Thyroid gland (tissue), 4 donors: ENCODE results near the gene CRISPLD2. TPM values are rescaled to one million over a fixed set of nuclear protein-coding genes. Genes with fewer than 3 reads are reported as not detected.

ENCODE experiments used
- DNase-seq, 2 donors: peaks; one replicate each; pipeline ENCODE4 v3.0.0-alpha.2; 2019
- H3K27ac ChIP-seq, 3 donors: fragments of 200-600 bp; sonication (generic); 1 replicate in 2 of 3; 2 replicates in 1 of 3; pipeline ENCODE4 v1.5.1; 2016 to 2019; ENCODE audit warnings: mild to moderate bottlenecking in 1 of 3, moderate library complexity in 1 of 3
- H3K27me3 ChIP-seq: fragments of 200-600 bp; sonication (generic); one replicate; pipeline ENCODE4 v1.5.1; 2019
- H3K36me3 ChIP-seq, 2 donors: fragments of 200-600 bp; sonication (generic); one replicate each; pipeline ENCODE4 v1.5.1; 2016 to 2019
- H3K4me1 ChIP-seq, 2 donors: fragments of 200-600 bp; sonication (generic); one replicate each; pipeline ENCODE4 v1.5.1; 2017 to 2019
- H3K4me3 ChIP-seq, 3 donors: fragments of 200-600 bp; sonication (generic); replicated peaks in 1 of 3; 1 replicate in 2 of 3; 2 replicates in 1 of 3; pipeline ENCODE4 v1.5.1; 2016; ENCODE audit warnings: mild to moderate bottlenecking in 1 of 3
- H3K9me3 ChIP-seq: fragments of 200-600 bp; sonication (generic); one replicate; pipeline ENCODE4 v1.5.1; 2017
- POLR2A ChIP-seq, 2 donors: fragments of 450-650 bp; IDR thresholded peaks; one replicate each; pipeline ENCODE4 v1.6.1; 2017; ENCODE audit warnings: antibody characterized with exemption in 2 of 2, mild to moderate bottlenecking in 2 of 2, moderate library complexity in 1 of 2
- WGBS, 2 donors: methylation state at CpG; one replicate each; pipeline ENCODE4 v1.1.5; 2017; 5-methylcytosine and 5-hydroxymethylcytosine counted together
- intact Hi-C: fragments of 100-400 bp; cut with DNase I; formaldehyde crosslinking; loops from one replicate; pipeline ENCODE4 v1.15.1; 2023
- total RNA-seq, 4 donors: library from RNA; depleted of rRNA; stranded (reverse); fragments of >200 nt; gene quantifications; one replicate each; pipeline ENCODE4 v1.2.3, GENCODE V29; 2016
- TF ChIP-seq, protein P1 (sequence below), 6 experiments: fragments of 200-600 bp in 3 of 6; fragments of 450-650 bp in 3 of 6; sonication (generic) in 3 of 6; IDR thresholded peaks; one replicate each; pipeline ENCODE4 v1.5.1; 2016 to 2019; ENCODE audit warnings: antibody characterized with exemption in 6 of 6, mild to moderate bottlenecking in 2 of 6, inconsistent platforms in 1 of 6, moderate library complexity in 1 of 6

The CRISPLD2 gene
- total RNA-seq, 4 donors from 2014 or later: 48.0 to 261 (median 108) TPM

DNA sequence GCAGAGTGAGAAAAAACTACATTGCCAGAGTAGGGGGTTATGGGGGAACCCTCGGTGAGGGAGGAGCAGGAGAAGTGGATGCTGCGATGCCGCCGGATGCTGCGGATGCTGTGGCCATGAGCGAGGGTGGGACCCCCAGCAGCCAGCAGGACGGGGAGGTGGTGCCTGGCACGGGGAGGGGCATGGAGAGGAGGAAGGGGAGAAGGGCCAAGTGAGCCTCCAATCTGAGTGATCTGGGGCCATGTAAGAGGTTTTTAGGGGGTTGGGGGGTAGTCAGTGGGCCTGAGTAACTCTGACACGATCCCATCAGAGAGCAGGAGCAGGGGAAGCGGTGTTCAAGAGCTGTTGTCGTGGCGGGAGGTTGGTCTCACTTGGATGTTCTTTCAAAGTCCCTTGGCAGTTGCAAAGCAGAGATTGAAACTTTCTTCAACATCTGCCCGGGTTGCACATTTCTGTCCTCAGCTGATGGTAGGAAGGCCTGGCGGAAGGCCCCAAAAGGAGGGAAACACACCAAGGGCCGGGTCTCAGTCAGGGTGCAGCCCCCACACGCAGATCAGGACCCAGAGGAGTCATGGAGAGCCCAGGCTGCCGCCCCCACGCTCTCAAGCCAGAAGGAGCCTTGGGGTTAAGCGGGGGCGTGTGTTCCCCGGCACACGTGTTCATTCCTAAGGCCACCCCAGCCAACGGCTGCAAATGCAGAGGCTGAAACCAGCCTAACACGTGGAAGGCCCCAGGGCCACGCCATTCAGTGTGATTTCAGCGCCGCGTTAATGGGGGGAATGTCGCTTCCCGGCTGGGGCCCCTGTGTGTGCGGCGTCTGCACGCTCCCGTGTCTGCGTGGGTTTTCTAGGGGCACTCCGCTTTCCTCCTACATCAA, 109.9 kb downstream of the CRISPLD2 start:
- Histone ChIP-seq H3K9me3 (no peaks in the 10 kb centered on the region), H3K36me3 (no peaks in the 10 kb centered on the region), H3K27ac (no peak overlapping the region), H3K27me3 (no peaks in the 10 kb centered on the region), H3K4me3 (no peak overlapping the region), H3K4me1 (peaks cover 0 to 9% of the 10 kb centered on the region in 2 donors)
- DNase-seq: no peak
- intact Hi-C loops: no loop called here
- TF ChIP-seq, protein P1, sequence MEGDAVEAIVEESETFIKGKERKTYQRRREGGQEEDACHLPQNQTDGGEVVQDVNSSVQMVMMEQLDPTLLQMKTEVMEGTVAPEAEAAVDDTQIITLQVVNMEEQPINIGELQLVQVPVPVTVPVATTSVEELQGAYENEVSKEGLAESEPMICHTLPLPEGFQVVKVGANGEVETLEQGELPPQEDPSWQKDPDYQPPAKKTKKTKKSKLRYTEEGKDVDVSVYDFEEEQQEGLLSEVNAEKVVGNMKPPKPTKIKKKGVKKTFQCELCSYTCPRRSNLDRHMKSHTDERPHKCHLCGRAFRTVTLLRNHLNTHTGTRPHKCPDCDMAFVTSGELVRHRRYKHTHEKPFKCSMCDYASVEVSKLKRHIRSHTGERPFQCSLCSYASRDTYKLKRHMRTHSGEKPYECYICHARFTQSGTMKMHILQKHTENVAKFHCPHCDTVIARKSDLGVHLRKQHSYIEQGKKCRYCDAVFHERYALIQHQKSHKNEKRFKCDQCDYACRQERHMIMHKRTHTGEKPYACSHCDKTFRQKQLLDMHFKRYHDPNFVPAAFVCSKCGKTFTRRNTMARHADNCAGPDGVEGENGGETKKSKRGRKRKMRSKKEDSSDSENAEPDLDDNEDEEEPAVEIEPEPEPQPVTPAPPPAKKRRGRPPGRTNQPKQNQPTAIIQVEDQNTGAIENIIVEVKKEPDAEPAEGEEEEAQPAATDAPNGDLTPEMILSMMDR (IDR thresholded peaks at IDR 0.05): no peak
- TF ChIP-seq POLR2A (IDR thresholded peaks at IDR 0.05): no peak
- WGBS, 2 donors: 64 to 72% methylated on average over 27 to 33 of the region's 36 CpGs

DNA sequence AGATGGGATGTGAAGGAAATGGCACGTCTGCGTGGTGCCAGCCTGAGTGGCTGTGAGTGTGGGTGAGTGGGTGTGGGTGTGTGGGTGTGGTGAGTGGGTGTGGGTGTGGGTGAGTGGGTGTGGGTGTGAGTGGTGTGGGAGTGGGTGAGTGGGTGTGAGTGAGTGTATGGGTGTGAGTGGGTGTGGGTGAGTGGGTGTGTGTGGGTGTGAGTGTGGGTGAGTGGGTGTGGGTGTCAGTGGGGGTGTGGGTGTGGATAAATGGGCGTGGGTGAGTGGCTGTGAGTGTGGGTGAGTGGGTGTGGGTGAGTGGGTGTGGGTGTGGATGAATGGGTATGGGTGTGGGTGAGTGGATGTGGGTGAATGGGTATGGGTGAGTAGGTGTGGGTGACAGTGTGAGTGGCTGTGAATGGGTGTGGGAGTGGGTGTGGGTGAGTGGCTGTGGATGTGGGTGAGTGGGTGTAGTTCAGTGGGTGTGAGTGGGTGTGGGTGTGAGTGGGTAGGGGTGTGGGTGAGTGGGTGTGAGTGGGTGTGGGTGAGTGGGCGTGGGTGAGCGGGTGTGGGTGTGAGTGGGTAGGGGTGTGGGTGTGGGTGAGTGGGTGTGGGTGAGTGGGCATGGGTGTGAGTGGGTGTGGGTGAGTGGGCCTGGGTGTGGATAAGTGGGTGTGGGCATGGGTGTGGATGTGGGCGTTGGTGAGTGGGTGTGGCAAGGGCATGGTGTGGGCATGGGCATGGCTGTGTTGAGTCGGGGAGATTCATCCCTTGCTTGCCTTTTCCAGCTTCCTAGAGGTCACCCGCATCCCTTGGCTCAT, 110.7 kb downstream of the CRISPLD2 start:
- no peak for DNase-seq
- no peak overlapping the region for H3K27ac ChIP-seq
- 66 to 73% methylated on average over 8 of the region's 8 CpGs for WGBS, 2 donors
- H3K9me3 ChIP-seq: no peaks in the 10 kb centered on the region
- no peaks in the 10 kb centered on the region for H3K27me3 ChIP-seq
- intact Hi-C loops: no loop called here
- peaks cover 0 to 7% of the 10 kb centered on the region in 2 donors for H3K4me1 ChIP-seq
- H3K4me3 ChIP-seq: no peak overlapping the region
- TF ChIP-seq, protein P1 (IDR thresholded peaks at IDR 0.05): no peak
- TF ChIP-seq POLR2A (IDR thresholded peaks at IDR 0.05): no peak
- H3K36me3 ChIP-seq: no peaks in the 10 kb centered on the region

DNA sequence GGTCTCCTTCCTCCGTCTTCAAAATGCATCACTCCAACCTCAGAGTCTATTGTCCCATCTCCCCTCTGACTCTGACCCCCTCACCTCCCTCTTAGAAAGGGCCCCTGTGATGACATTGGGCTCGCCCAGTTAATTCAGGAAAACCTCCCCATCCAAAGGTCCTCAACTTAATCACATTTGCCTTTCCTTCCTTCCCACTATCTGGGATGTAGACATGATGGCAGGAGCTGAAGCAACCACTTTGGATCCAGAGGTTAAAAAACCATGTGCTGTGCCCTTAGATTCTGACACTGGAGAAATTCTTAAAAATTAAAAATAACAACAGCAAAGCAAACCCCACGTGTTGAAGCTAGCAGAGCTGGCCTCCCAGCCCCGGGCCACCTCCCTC, 111.3 kb downstream of the CRISPLD2 start:
- intact Hi-C loops: no loop called here
- DNase-seq: no peak
- 90 to 92% methylated on average over 4 of the region's 4 CpGs for WGBS, 2 donors
- Histone ChIP-seq H3K9me3 (no peaks in the 10 kb centered on the region), H3K4me3 (no peak overlapping the region), H3K27me3 (no peaks in the 10 kb centered on the region), H3K36me3 (no peaks in the 10 kb centered on the region), H3K27ac (no peak overlapping the region), H3K4me1 (peaks cover 0 to 7% of the 10 kb centered on the region in 2 donors)
- no peak for TF ChIP-seq POLR2A (IDR thresholded peaks at IDR 0.05)
- TF ChIP-seq, protein P1 (IDR thresholded peaks at IDR 0.05): no peak

DNA sequence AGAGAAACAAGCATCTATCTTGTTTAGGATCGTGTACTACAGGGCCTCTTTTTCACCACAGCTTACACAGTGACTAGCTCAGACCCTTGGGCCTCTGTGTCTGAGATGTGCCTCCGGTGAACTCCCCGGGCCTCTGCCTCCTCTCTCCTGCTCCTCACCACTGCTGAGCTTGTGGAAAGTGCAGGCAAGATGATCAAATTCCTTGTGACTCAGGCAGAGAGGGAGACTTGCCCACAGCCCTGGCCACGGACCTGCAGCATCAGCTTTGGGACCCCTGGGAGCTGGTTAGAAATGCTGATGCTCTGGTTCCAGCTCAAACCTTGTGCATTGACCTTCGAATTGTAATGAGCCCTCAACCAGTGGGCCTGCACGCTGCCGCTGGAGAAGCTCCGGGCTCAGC, 111.7 kb downstream of the CRISPLD2 start:
- Histone ChIP-seq H3K27me3 (no peaks in the 10 kb centered on the region), H3K4me3 (no peak overlapping the region), H3K4me1 (peaks cover 0 to 7% of the 10 kb centered on the region in 2 donors), H3K9me3 (no peaks in the 10 kb centered on the region), H3K27ac (no peak overlapping the region), H3K36me3 (no peaks in the 10 kb centered on the region)
- TF ChIP-seq, protein P1 (IDR thresholded peaks at IDR 0.05): no peak
- TF ChIP-seq POLR2A (IDR thresholded peaks at IDR 0.05): no peak
- intact Hi-C loops: no loop called here
- no peak for DNase-seq
- WGBS, 2 donors: 93 to 95% methylated on average over 8 of the region's 8 CpGs
